GM18907 (cell line): Measurements from ENCODE around the gene IFIT2.
"Not testable (repeated sequence)": the region's sequence is repeated elsewhere in the genome, so short reads cannot be mapped to it uniquely, and the experiment has no call there.

Experiments
- ATAC-seq: cut with Tn5 transposase; IDR thresholded peaks from one replicate; pipeline ENCODE4 v1.9.1; 2021; ENCODE audit warnings: mild to moderate bottlenecking, moderate library complexity; ENCODE audit not compliant: unreplicated experiment

Gene IFIT2

GRCh38 chr10:89278900-89279392, 22.9 kb upstream of the IFIT2 start:
- ATAC-seq, result no peak

DNA sequence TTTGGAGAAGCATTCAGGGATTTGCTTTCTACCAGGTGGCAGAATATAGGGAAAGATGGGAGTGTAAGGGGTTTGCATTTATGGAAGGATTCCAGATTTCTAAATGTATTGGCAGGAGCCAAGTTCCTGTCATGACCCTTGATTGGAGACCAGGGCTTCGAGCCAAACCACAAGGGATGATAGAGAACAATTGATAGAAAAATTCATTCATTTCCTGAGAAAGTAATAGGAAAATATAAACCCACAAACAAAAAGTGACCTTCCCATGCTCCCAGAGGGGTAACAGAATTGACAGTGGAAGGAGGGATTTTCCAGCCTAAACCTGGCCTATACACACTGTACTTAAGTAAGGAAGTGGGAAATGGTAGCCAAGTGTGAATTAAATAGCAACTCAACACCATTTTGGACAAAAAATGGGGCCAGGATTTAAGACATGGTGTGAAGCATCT, 22.4 kb upstream of the IFIT2 start:
- ATAC-seq, result no peak

DNA sequence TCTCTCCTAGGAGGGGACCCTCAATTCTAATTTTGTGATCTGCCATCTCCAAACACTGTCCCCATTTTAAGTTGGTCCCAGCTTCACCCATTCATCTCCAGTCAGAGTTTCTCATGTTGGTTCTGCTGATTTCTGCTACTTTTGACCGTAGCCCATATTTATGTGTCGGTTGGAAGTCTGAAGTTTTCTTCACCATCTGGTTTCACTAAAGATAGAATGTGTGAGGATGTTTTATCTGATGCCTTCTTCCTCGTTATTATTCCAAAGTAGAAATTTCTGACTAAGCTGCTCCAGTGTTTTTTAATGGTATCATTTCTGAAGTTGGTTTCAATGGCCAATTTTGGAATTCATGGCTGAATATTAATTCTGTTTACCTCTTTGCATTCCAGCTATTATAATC, 21.3 kb upstream of the IFIT2 start:
- no peak for ATAC-seq

GRCh38 chr10:89281606-89282395, 20.0 kb upstream of the IFIT2 start:
- no peak for ATAC-seq

- ATAC-seq, result no peak
Measured at GRCh38 chr10:89283025-89283935, 18.6 kb upstream of the IFIT2 start.

GRCh38 chr10:89283936-89284475, 17.8 kb upstream of the IFIT2 start:
- no peak for ATAC-seq

- not testable (repeated sequence) for ATAC-seq
Measured at GRCh38 chr10:89284711-89285110, 17.1 kb upstream of the IFIT2 start.

- ATAC-seq, result not testable (repeated sequence)
Measured at GRCh38 chr10:89285303-89285702, 16.5 kb upstream of the IFIT2 start.

GRCh38 chr10:89294721-89295239, 7.1 kb upstream of the IFIT2 start:
- ATAC-seq, result no peak

DNA sequence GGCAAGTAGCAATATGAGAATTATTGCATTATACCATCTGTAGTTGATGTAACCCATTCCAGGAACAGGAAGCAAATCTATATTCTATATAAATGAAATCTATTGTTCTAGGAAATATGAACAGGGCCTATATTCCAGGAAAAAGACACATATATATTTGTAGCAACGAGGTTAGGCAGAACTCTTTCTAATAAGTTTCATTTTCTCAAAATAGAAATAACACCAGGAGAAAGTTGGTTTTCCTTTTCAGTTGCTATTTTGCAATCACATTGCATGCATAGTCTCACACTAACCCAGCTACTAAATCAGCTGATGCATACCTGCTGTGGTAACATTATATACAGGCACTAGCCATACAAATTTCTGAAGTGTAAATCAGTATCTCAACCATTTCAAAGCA, 6.2 kb upstream of the IFIT2 start:
- ATAC-seq, result no peak

GRCh38 chr10:89296220-89296648, 5.6 kb upstream of the IFIT2 start:
- no peak for ATAC-seq

- ATAC-seq, result no peak
Measured at GRCh38 chr10:89297356-89297755, 4.5 kb upstream of the IFIT2 start.

GRCh38 chr10:89297791-89298190, 4.1 kb upstream of the IFIT2 start:
- ATAC-seq, result no peak

- no peak for ATAC-seq
Measured at GRCh38 chr10:89299031-89299430, 2.8 kb upstream of the IFIT2 start.

DNA sequence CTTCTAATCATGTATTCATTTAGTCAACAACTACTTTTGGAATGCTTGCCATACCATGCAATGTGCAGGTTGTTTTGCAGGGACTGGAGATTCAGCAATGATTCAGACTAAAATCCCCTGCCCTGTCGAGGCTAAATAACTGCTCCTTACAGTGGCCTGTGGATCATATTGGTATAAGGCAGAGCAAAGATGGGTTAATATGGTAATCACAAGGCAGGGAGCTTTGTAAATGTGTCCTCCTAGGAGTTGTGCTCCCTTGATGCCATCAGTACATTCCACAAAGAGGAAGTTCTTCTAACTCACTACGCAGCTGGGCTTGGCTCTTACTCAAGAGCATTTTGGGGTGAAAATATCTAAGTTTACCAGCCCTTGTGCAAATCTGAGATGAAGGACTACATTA, 614 bp upstream of the IFIT2 start:
- peak; percentile 38 for ATAC-seq

DNA sequence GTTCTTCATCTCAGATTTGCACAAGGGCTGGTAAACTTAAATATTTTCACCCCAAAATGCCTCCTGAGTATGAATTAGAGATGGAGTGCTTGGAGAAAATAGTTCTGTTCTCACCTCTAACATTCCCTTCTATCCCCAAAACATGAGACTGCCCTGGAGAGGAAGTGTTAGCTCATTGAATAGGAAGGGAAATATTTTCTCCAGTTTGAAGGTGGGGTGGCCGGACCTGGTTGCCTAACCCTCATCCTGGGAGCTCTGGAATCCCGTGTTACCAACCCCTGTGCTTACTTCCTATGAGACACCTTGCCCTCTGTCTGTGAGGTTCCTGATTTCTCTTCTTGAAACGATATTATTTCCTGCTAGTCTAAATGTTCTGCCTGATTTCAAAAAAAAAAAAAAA, 779 bp downstream of the IFIT2 start:
- no peak for ATAC-seq

DNA sequence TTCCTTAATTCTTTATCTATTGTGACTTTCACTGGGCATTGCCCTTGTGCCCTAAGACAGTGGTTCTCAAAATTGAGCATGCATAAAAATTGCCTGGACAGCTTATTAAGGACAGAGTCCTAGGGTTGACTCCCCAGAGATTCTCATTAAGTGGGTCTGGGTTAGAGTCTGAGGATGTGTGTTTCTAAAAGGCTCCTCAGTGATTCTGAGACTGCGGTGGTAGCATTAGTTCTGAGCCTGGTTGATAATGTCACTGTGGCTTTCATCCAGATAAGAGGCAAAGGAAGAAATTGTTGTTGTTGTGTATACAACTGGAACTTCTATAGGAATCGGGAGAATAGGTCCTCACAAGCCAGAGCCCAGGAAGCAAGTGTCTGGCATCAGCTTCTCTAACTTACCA, 1.3 kb downstream of the IFIT2 start:
- no peak for ATAC-seq

GRCh38 chr10:89304026-89304425, 2.2 kb downstream of the IFIT2 start:
- no peak for ATAC-seq

DNA sequence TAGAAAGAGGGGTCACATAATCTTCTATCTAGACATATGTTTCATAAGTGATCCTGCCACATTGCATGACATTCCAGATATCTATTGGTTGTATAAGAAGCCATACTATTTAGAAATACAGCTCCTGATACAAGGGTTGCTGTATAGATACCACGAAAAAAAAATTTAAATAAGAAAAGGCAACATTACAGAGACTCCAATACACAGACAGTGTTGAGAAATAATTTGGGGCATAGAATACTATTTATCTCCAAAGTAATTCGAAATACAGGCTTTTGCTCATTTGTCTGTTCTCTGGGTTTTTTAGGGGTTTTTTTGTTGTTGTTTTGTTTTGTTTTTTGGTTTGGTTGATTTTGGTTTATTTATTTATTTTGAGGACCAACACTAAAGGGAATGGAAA, 2.6 kb downstream of the IFIT2 start:
- ATAC-seq, result no peak

DNA sequence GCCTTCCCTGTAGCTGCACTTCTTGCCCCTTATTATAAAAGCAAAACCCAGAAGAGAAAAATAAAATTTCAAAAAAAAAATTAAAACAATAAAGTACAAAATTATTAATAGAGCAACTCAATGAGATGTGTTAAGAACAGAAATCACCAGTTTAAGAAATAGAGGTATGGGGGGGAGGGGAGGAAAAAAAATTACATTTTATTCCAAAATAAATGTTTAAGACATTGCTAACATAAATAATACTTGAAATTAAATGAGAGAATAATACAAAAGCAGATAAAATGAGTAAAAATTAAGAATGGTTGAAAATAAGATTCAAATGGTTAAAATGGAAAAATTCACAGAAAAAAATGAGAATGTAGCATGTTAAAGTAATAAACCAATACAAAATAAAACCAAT, 3.1 kb downstream of the IFIT2 start:
- ATAC-seq, result no peak

DNA sequence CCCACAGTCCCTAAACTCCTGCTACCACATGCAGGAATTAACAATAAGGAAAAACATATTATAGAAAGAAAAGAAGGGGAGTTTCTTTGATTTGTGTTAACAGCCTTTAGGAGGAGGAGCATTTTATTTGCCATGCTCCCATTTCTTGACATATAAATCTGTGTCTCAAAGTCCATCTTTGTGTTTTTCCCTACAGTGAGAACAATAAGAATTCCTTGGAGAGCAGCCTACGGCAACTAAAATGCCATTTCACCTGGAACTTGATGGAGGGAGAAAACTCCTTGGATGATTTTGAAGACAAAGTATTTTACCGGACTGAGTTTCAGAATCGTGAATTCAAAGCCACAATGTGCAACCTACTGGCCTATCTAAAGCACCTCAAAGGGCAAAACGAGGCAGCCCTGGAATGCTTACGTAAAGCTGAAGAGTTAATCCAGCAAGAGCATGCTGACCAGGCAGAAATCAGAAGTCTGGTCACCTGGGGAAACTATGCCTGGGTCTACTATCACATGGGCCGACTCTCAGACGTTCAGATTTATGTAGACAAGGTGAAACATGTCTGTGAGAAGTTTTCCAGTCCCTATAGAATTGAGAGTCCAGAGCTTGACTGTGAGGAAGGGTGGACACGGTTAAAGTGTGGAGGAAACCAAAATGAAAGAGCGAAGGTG, 4.1 kb downstream of the IFIT2 start:
- no peak for ATAC-seq
